MCF 10A (cell line): Measurements from ENCODE around the gene PTH2. TPM values are rescaled to one million over a fixed set of nuclear protein-coding genes. Genes with fewer than 3 reads are reported as not detected.
"Not testable (repeated sequence)": the region's sequence is repeated elsewhere in the genome, so short reads cannot be mapped to it uniquely, and the experiment has no call there.

ENCODE experiments used
- BruUV-seq: library from RNA; stranded (reverse); fragments of 400-500 nt; replicated peaks from 2 replicates; lab custom pipeline; 2021; lab: Mats Ljungman, UMichigan
- CTCF ChIA-PET: fragments of 300-600 bp; sonication (Branson Sonifier 250); formaldehyde crosslinking; extraction: SDS; loops from one replicate; lab custom pipeline; 2021; ENCODE audit warnings: antibody characterized with exemption, inconsistent platforms; lab: Yijun Ruan, JAX
- POLR2A ChIA-PET: fragments of 300-600, 350-650 bp; sonication (Branson Sonifier 250); formaldehyde crosslinking; extraction: SDS; loops from one replicate; lab custom pipeline; 2020; ENCODE audit warnings: antibody characterized with exemption, inconsistent platforms; lab: Yijun Ruan, JAX
- DNase-seq: peaks from one replicate; pipeline ENCODE4 v3.0.0-alpha.2; 2018; ENCODE audit not compliant: unreplicated experiment
- H3K27ac Mint-ChIP-seq: one replicate; pipeline ENCODE4 v1.8.0; 2022; ENCODE audit warnings: mild to moderate bottlenecking, low read depth, mixed read lengths; ENCODE audit not compliant: unreplicated experiment
- H3K27me3 Mint-ChIP-seq: one replicate; pipeline ENCODE4 v1.8.0; 2022; ENCODE audit warnings: mixed read lengths; ENCODE audit not compliant: insufficient read depth, unreplicated experiment
- H3K36me3 Mint-ChIP-seq: one replicate; pipeline ENCODE4 v1.8.0; 2022; ENCODE audit warnings: mild to moderate bottlenecking, moderate library complexity, mixed read lengths; ENCODE audit not compliant: insufficient read depth, unreplicated experiment
- H3K4me1 Mint-ChIP-seq: one replicate; pipeline ENCODE4 v1.8.0; 2022; ENCODE audit warnings: mixed read lengths; ENCODE audit not compliant: insufficient read depth, unreplicated experiment
- H3K4me3 Mint-ChIP-seq: one replicate; pipeline ENCODE4 v1.8.0; 2022; ENCODE audit warnings: mild to moderate bottlenecking, moderate library complexity, mixed read lengths; ENCODE audit not compliant: unreplicated experiment
- H3K9me3 Mint-ChIP-seq: one replicate; pipeline ENCODE4 v1.8.0; 2022; ENCODE audit warnings: mixed read lengths; ENCODE audit not compliant: unreplicated experiment
- CTCF ChIP-seq: fragments of 200-600 bp; IDR thresholded peaks from one replicate; pipeline ENCODE4 v1.8.0; 2022; ENCODE audit warnings: antibody characterized with exemption, mild to moderate bottlenecking; ENCODE audit not compliant: unreplicated experiment
- intact Hi-C: fragments of 100-400 bp; cut with micrococcal nuclease; formaldehyde crosslinking; loops from 2 replicates; pipeline ENCODE4 v1.14.1; 2022
- total RNA-seq: library from RNA; stranded (reverse); gene quantifications from 2 replicates; pipeline ENCODE4 v1.2.3, GENCODE V29; 2022

Gene PTH2
- total RNA-seq, 1 experiment from 2014 or later: not detected

- H3K27me3 Mint-ChIP-seq: no peaks in the 10 kb centered on the region
- no peaks in the 10 kb centered on the region for H3K36me3 Mint-ChIP-seq
- CTCF ChIA-PET: interaction anchor here (1.4 kb wide), 1 partner anchor 9 kb away, joined by 5 read pairs; no protein-coding TSS in a partner anchor
- no peak overlapping the region for H3K27ac Mint-ChIP-seq
- no peak for TF ChIP-seq CTCF
- H3K9me3 Mint-ChIP-seq: peaks cover 8% of the 10 kb centered on the region
- BruUV-seq: no TSS peak
- POLR2A ChIA-PET: interaction anchor here (0.6 kb wide), 1 partner anchor 196 kb away, joined by 3 read pairs; no protein-coding TSS in a partner anchor
- DNase-seq: no peak
- H3K4me3 Mint-ChIP-seq: no peak overlapping the region
- intact Hi-C loops: no loop called here
- no peaks in the 10 kb centered on the region for H3K4me1 Mint-ChIP-seq
Observed at GRCh38 chr19:49382639-49383038, 40.6 kb downstream of the PTH2 start.

- H3K4me3 Mint-ChIP-seq: no peak overlapping the region
- DNase-seq: no peak
- H3K27me3 Mint-ChIP-seq: peaks cover 18% of the 10 kb centered on the region
- TF ChIP-seq CTCF: no peak
- intact Hi-C loops: no loop called here
- POLR2A ChIA-PET: interaction anchor here (0.7 kb wide), 1 partner anchor 73 kb away, joined by 3 read pairs; the partner anchor contains the start of gene ALDH16A1
- H3K27ac Mint-ChIP-seq: no peak overlapping the region
- H3K9me3 Mint-ChIP-seq: peaks cover 8% of the 10 kb centered on the region
- no peaks in the 10 kb centered on the region for H3K4me1 Mint-ChIP-seq
- CTCF ChIA-PET: interaction anchor here (0.6 to 0.9 kb wide), 2 partner anchors 10 to 155 kb away, joined by 3 to 6 read pairs; no protein-coding TSS in a partner anchor
- H3K36me3 Mint-ChIP-seq: no peaks in the 10 kb centered on the region
- BruUV-seq: no TSS peak
Observed at GRCh38 chr19:49380391-49380790, 42.9 kb downstream of the PTH2 start.

- no TSS peak for BruUV-seq
- Mint-ChIP-seq H3K27ac (no peak overlapping the region), H3K4me3 (no peak overlapping the region), H3K27me3 (peaks cover 26% of the 10 kb centered on the region), H3K9me3 (peaks cover 8% of the 10 kb centered on the region), H3K4me1 (no peaks in the 10 kb centered on the region), H3K36me3 (no peaks in the 10 kb centered on the region)
- DNase-seq: no peak
- TF ChIP-seq CTCF: no peak
- CTCF ChIA-PET: interaction anchor here (0.6 kb wide), 1 partner anchor 762 kb away, joined by 3 read pairs; no protein-coding TSS in a partner anchor
- POLR2A ChIA-PET: interaction anchor here (1.2 kb wide), 1 partner anchor 21 kb away, joined by 3 read pairs; no protein-coding TSS in a partner anchor
- intact Hi-C loops: no loop called here
Observed at GRCh38 chr19:49378512-49378911, 44.7 kb downstream of the PTH2 start.

- Mint-ChIP-seq H3K36me3 (no peaks in the 10 kb centered on the region), H3K4me3 (no peak overlapping the region), H3K27ac (no peak overlapping the region), H3K27me3 (peaks cover 26% of the 10 kb centered on the region), H3K4me1 (no peaks in the 10 kb centered on the region), H3K9me3 (no peaks in the 10 kb centered on the region)
- CTCF ChIA-PET: interaction anchor here (0.6 to 0.7 kb wide), 2 partner anchors 9 to 69 kb away, joined by 3 to 4 read pairs; no protein-coding TSS in a partner anchor
- intact Hi-C loops: no loop called here
- DNase-seq: no peak
- no TSS peak for BruUV-seq
- no peak for TF ChIP-seq CTCF
- POLR2A ChIA-PET: interaction anchor here (0.7 kb wide), 1 partner anchor 77 kb away, joined by 3 read pairs; the partner anchor contains the start of gene PIH1D1
Observed at GRCh38 chr19:49374665-49375434, 48.4 kb downstream of the PTH2 start.

GRCh38 chr19:49373174-49373573 lies 50.1 kb downstream of the PTH2 start:
- POLR2A ChIA-PET: interaction anchor here (0.6 kb wide), 1 partner anchor 287 kb away, joined by 3 read pairs; no protein-coding TSS in a partner anchor
- H3K9me3 Mint-ChIP-seq, H3K4me3 Mint-ChIP-seq, H3K36me3 Mint-ChIP-seq, intact Hi-C loops, DNase-seq, H3K27ac Mint-ChIP-seq, BruUV-seq, H3K4me1 Mint-ChIP-seq: not testable (repeated sequence)
- CTCF ChIA-PET: interaction anchor here (1.0 kb wide), 1 partner anchor 18 kb away, joined by 4 read pairs; no protein-coding TSS in a partner anchor
- H3K27me3 Mint-ChIP-seq: peaks cover 26% of the 10 kb centered on the region
